CD14-positive monocyte (primary cell): ENCODE data around the gene CATSPERZ. TPM values are rescaled to one million over a fixed set of nuclear protein-coding genes. Genes with fewer than 3 reads are reported as not detected.
"Not testable (repeated sequence)": the region's sequence is repeated elsewhere in the genome, so short reads cannot be mapped to it uniquely, and the experiment has no call there.

Experiments
- DNase-seq, 3 donors: peaks; one replicate each; pipeline ENCODE4 v3.0.0-alpha.2; 2011 to 2022
- H2AFZ ChIP-seq: 2 replicates; pipeline ENCODE4 v1.6.0; 2012; ENCODE audit warnings: mild to moderate bottlenecking, low read depth, low read length, inconsistent platforms; ENCODE audit not compliant: insufficient read depth, poor library complexity, severe bottlenecking
- H3K27ac ChIP-seq, 2 donors: 1 replicate in 1 of 2; 2 replicates in 1 of 2; pipeline ENCODE4 v1.5.1; 2012 to 2013; ENCODE audit warnings: low read length in 2 of 2, control low read depth in 1 of 2, inconsistent platforms in 1 of 2, low read depth in 1 of 2, mild to moderate bottlenecking in 1 of 2
- H3K27me3 ChIP-seq, 2 donors: one replicate each; pipeline versions ENCODE4 v1.6.0 to v1.6.1; 2011 to 2013; ENCODE audit warnings: low read length in 2 of 2; ENCODE audit not compliant: control insufficient read depth in 2 of 2, insufficient read depth in 2 of 2
- H3K36me3 ChIP-seq, 2 donors: replicated peaks in 1 of 2; 1 replicate in 1 of 2; 2 replicates in 1 of 2; pipeline versions ENCODE4 v1.5.1 to v1.6.1; 2012 to 2013; ENCODE audit warnings: low read length in 2 of 2, control low read depth in 1 of 2, inconsistent platforms in 1 of 2, mild to moderate bottlenecking in 1 of 2; ENCODE audit not compliant: insufficient read depth in 2 of 2, control insufficient read depth in 1 of 2
- H3K4me1 ChIP-seq, 2 donors: 1 replicate in 1 of 2; 2 replicates in 1 of 2; pipeline versions ENCODE4 v1.5.1 to v1.6.1; 2012 to 2013; ENCODE audit warnings: low read length in 2 of 2, control low read depth in 1 of 2, inconsistent platforms in 1 of 2, mild to moderate bottlenecking in 1 of 2, moderate library complexity in 1 of 2; ENCODE audit not compliant: insufficient read depth in 2 of 2, control insufficient read depth in 1 of 2
- H3K4me2 ChIP-seq: replicated peaks from 2 replicates; pipeline ENCODE3; 2012; ENCODE audit warnings: low read length, moderate library complexity, mild to moderate bottlenecking; ENCODE audit not compliant: poor library complexity, severe bottlenecking; ENCODE audit errors: extremely low read depth
- H3K4me3 ChIP-seq, 3 experiments: fragments of 200-600 bp in 1 of 3; sonication (generic) in 1 of 3; replicated peaks in 1 of 3; 1 replicate in 2 of 3; 2 replicates in 1 of 3; pipeline ENCODE4 v1.5.1; 2011 to 2013; ENCODE audit warnings: low read length in 3 of 3, mild to moderate bottlenecking in 3 of 3, control low read depth in 2 of 3, low read depth in 2 of 3, inconsistent platforms in 1 of 3, moderate library complexity in 1 of 3
- H3K79me2 ChIP-seq: 2 replicates; pipeline ENCODE4 v1.6.0; 2012; ENCODE audit warnings: mild to moderate bottlenecking, control low read depth, inconsistent platforms, low read length, moderate library complexity; ENCODE audit not compliant: insufficient read depth
- H3K9ac ChIP-seq: 2 replicates; pipeline ENCODE4 v1.6.0; 2017; ENCODE audit warnings: low read length, mild to moderate bottlenecking; ENCODE audit not compliant: insufficient read depth, poor library complexity, severe bottlenecking
- H3K9me3 ChIP-seq, 2 donors: replicated peaks in 1 of 2; 1 replicate in 1 of 2; 2 replicates in 1 of 2; pipeline versions ENCODE4 v1.5.1 to v1.6.1; 2012 to 2013; ENCODE audit warnings: low read length in 2 of 2, control low read depth in 1 of 2; ENCODE audit not compliant: control insufficient read depth in 1 of 2, insufficient read depth in 1 of 2
- H4K20me1 ChIP-seq: 2 replicates; pipeline ENCODE4 v1.6.0; 2012; ENCODE audit warnings: mild to moderate bottlenecking, low read length, control low read depth, moderate library complexity; ENCODE audit not compliant: insufficient read depth
- H3K27ac Mint-ChIP-seq, 7 donors: one replicate each; pipeline ENCODE4 v1.8.0; 2020; ENCODE audit warnings: mild to moderate bottlenecking in 7 of 7, mixed read lengths in 7 of 7, moderate library complexity in 6 of 7, inconsistent platforms in 2 of 7
- H3K27me3 Mint-ChIP-seq, 3 donors: one replicate each; pipeline ENCODE4 v1.8.0; 2021 to 2022; ENCODE audit warnings: low read depth in 3 of 3, mild to moderate bottlenecking in 3 of 3, mixed read lengths in 3 of 3, moderate library complexity in 3 of 3, inconsistent platforms in 1 of 3
- H3K36me3 Mint-ChIP-seq, 2 donors: one replicate each; pipeline ENCODE4 v1.8.0; 2020; ENCODE audit warnings: mixed read lengths in 2 of 2, inconsistent platforms in 1 of 2, mild to moderate bottlenecking in 1 of 2
- H3K4me1 Mint-ChIP-seq: one replicate; pipeline ENCODE4 v1.8.0; 2020; ENCODE audit warnings: mild to moderate bottlenecking, mixed read lengths
- H3K4me3 Mint-ChIP-seq, 2 donors: one replicate each; pipeline ENCODE4 v1.8.0; 2020; ENCODE audit warnings: mild to moderate bottlenecking in 2 of 2, mixed read lengths in 2 of 2, moderate library complexity in 1 of 2
- H3K9me3 Mint-ChIP-seq, 7 donors: one replicate each; pipeline ENCODE4 v1.8.0; 2020 to 2022; ENCODE audit warnings: mixed read lengths in 7 of 7, mild to moderate bottlenecking in 6 of 7, moderate library complexity in 6 of 7, inconsistent platforms in 2 of 7
- CTCF ChIP-seq: fragments of 200-600 bp; IDR thresholded peaks from one replicate; pipeline ENCODE4 v1.8.0; 2022; ENCODE audit warnings: antibody characterized with exemption, mild to moderate bottlenecking
- WGBS: methylation state at CpG from one replicate; pipeline ENCODE4 v1.1.5; 2013; ENCODE audit warnings: missing lambda C conversion rate; ENCODE audit not compliant: insufficient coverage; 5-methylcytosine and 5-hydroxymethylcytosine counted together
- intact Hi-C, 2 donors: fragments of 100-400 bp; cut with micrococcal nuclease; formaldehyde crosslinking; loops; one replicate each; pipeline versions ENCODE4 v1.15.0 to v1.15.1; 2023
- polyA plus RNA-seq, 3 donors: library from polyadenylated mRNA; depleted of rRNA in 1 of 3; unstranded in 2 of 3; stranded (reverse) in 1 of 3; fragments of 300-500 nt in 2 of 3; fragments of >200 nt in 1 of 3; fragmentation: Illumina TruSeq in 2 of 3; gene quantifications; 1 replicate in 2 of 3; 2 replicates in 1 of 3; pipeline ENCODE4 v1.2.3, GENCODE V29; 2012 to 2021

Gene CATSPERZ
- polyA plus RNA-seq, 3 donors = not detected

GRCh38 chr11:64306876-64307622 lies 6.9 kb downstream of the CATSPERZ start:
- DNase-seq = no peak
- H3K9me3 ChIP-seq = no peaks in the 10 kb centered on the region
- no peak overlapping the region for H2AFZ ChIP-seq
- 74% methylated on average over 12 of the region's 15 CpGs for WGBS
- H3K4me2 ChIP-seq = peak overlapping the region; percentile 97
- H3K36me3 ChIP-seq = peaks cover 9 to 22% of the 10 kb centered on the region in 2 donors
- peaks cover 54% of the 10 kb centered on the region for H3K79me2 ChIP-seq
- peaks cover 49% of the 10 kb centered on the region for H4K20me1 ChIP-seq
- no peak for TF ChIP-seq CTCF
- peaks cover 26 to 30% of the 10 kb centered on the region in 2 donors for H3K4me1 ChIP-seq
- peak overlapping the region in 6 of 7 donors; percentile 50 to 97 (median 94) for H3K27ac Mint-ChIP-seq
- peak overlapping the region; percentile 46 to 91 (median 90) for H3K4me3 ChIP-seq
- no peak overlapping the region for H3K9ac ChIP-seq
- peak overlapping the region; percentile 96 to 97 for H3K4me3 Mint-ChIP-seq
- no peaks in the 10 kb centered on the region for H3K9me3 Mint-ChIP-seq
- H3K27me3 ChIP-seq = no peaks in the 10 kb centered on the region
- peaks cover 35% of the 10 kb centered on the region for H3K4me1 Mint-ChIP-seq
- H3K36me3 Mint-ChIP-seq = peaks cover 12 to 32% of the 10 kb centered on the region in 2 donors
- H3K27me3 Mint-ChIP-seq = peaks cover 4 to 5% (median 5%) of the 10 kb centered on the region in 3 donors
- peak overlapping the region; percentile 78 to 80 for H3K27ac ChIP-seq
- intact Hi-C loops = loop anchor here in 1 of 2 donors (5.0 kb wide), 1 partner anchor 35 kb away; the partner anchor contains the start of gene CCDC88B

DNA sequence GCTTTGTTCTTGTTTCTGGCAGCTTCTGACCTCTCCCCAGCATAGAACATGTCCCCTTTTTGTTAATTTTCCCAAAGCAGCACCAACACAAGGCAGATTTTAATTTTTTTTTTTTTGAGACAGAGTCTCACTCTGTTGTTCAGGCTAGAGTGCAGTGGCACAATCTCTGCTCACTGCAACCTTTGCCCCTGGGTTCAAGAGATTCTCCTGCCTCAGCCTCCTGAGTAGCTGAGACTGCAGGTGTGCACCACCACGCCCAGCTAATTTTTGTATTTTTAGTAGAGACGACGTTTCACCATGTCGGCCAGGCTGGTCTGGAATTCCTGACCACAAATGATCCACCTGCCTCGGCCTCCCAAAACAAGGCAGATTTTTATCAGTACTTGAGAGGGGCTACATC lies 7.6 kb downstream of the CATSPERZ start:
- H3K4me3 ChIP-seq, H3K4me2 ChIP-seq, DNase-seq, H3K27me3 ChIP-seq, H3K27ac ChIP-seq, H3K9me3 ChIP-seq, H3K9me3 Mint-ChIP-seq, H2AFZ ChIP-seq, H3K27me3 Mint-ChIP-seq, H3K9ac ChIP-seq, H3K4me3 Mint-ChIP-seq: not testable (repeated sequence)
- peaks cover 26 to 30% of the 10 kb centered on the region in 2 donors for H3K4me1 ChIP-seq
- H4K20me1 ChIP-seq = peaks cover 56% of the 10 kb centered on the region
- peaks cover 61% of the 10 kb centered on the region for H3K79me2 ChIP-seq
- Mint-ChIP-seq H3K4me1 (peaks cover 36% of the 10 kb centered on the region), H3K27ac (peak overlapping the region in 3 of 7 donors; percentile 1 to 63 (median 50)), H3K36me3 (peaks cover 18 to 40% of the 10 kb centered on the region in 2 donors)
- intact Hi-C loops = loop anchor here in 1 of 2 donors (5.0 kb wide), 1 partner anchor 35 kb away; the partner anchor contains the start of gene CCDC88B
- H3K36me3 ChIP-seq = peaks cover 14 to 27% of the 10 kb centered on the region in 2 donors
- 93% methylated on average over 3 of the region's 5 CpGs for WGBS
